GM12875 (cell line): ENCODE data around the gene MPO.

Experiments used
- H3K4me3 ChIP-seq: one replicate; pipeline ENCODE4 v1.5.1; 2011; ENCODE audit warnings: low read depth, low read length, control low read depth
- CTCF ChIP-seq: IDR thresholded peaks from 2 replicates; pipeline ENCODE4 v1.5.1; 2011; ENCODE audit warnings: low read depth, mild to moderate bottlenecking, control low read depth, inconsistent platforms, low read length, moderate library complexity, borderline replicate concordance; ENCODE audit not compliant: insufficient read depth

MPO gene

GRCh38 chr17:58308985-58309917, 28.5 kb upstream of the MPO start:
- no peak overlapping the region for H3K4me3 ChIP-seq
- no peak for TF ChIP-seq CTCF

GRCh38 chr17:58308173-58308984, 27.6 kb upstream of the MPO start:
- TF ChIP-seq CTCF, result 0 out of 2 replicates have a peak, but pooled peaks have one; percentile 16
- H3K4me3 ChIP-seq, result no peak overlapping the region

- no peak for TF ChIP-seq CTCF
- H3K4me3 ChIP-seq, result no peak overlapping the region
Measured at GRCh38 chr17:58307468-58308172, 26.9 kb upstream of the MPO start.

- TF ChIP-seq CTCF, result no peak
- no peak overlapping the region for H3K4me3 ChIP-seq
Measured at GRCh38 chr17:58306131-58306951, 25.6 kb upstream of the MPO start.

GRCh38 chr17:58305626-58306025, 24.9 kb upstream of the MPO start:
- TF ChIP-seq CTCF, result no peak

GRCh38 chr17:58304750-58305486, 24.2 kb upstream of the MPO start:
- no peak overlapping the region for H3K4me3 ChIP-seq
- TF ChIP-seq CTCF, result no peak

More at GRCh38 chr17:58305626-58306025, 24.9 kb upstream of the MPO start:
- H3K4me3 ChIP-seq, result no peak overlapping the region
